Panc1 (cell line): Measurements from ENCODE around the gene NUP210. TPM values are rescaled to one million over a fixed set of nuclear protein-coding genes. Genes with fewer than 3 reads are reported as not detected.

Experiments
- ATAC-seq: fragments of 200-7000 bp; cut with Tn5 transposase; 2 replicates; pipeline ENCODE4 v1.9.1; 2020; ENCODE audit warnings: mild to moderate bottlenecking, moderate library complexity
- BruUV-seq: library from RNA; stranded (reverse); fragments of 400-500 nt; replicated peaks from 2 replicates; lab custom pipeline; 2021; lab: Mats Ljungman, UMichigan
- CTCF ChIA-PET: fragments of 300-600 bp; sonication (Branson Sonifier 250); formaldehyde crosslinking; loops from one replicate; lab custom pipeline; 2022; ENCODE audit warnings: antibody characterized with exemption; lab: Charles Lee
- POLR2A ChIA-PET: fragments of 300-600 bp; sonication (Branson Sonifier 250); formaldehyde crosslinking; loops from one replicate; lab custom pipeline; 2022; ENCODE audit warnings: antibody characterized with exemption; lab: Charles Lee
- DNase-seq: peaks from one replicate; pipeline ENCODE4 v3.0.0-alpha.2; 2010; ENCODE audit warnings: low read depth, low spot score
- H3K27ac ChIP-seq: 2 replicates; pipeline ENCODE4 v1.5.1; 2011; ENCODE audit warnings: mild to moderate bottlenecking, low read length, inconsistent platforms
- H3K27me3 ChIP-seq: fragments of 200-500 bp; sonication (Bioruptor generic); 2 replicates; pipeline ENCODE4 v1.6.0; 2014; ENCODE audit warnings: low read length, inconsistent platforms; ENCODE audit not compliant: control insufficient read depth, insufficient read depth
- H3K36me3 ChIP-seq: fragments of 200-500 bp; sonication (Bioruptor generic); 2 replicates; pipeline ENCODE4 v1.5.1; 2014; ENCODE audit warnings: inconsistent platforms, mild to moderate bottlenecking, low read length, moderate library complexity; ENCODE audit not compliant: control insufficient read depth, insufficient read depth
- H3K4me1 ChIP-seq: 2 replicates; pipeline ENCODE4 v1.5.1; 2011; ENCODE audit warnings: inconsistent platforms, mild to moderate bottlenecking, low read length, moderate library complexity; ENCODE audit not compliant: control insufficient read depth, insufficient read depth
- H3K4me3 ChIP-seq, 2 experiments: 2 replicates each; pipeline ENCODE4 v1.5.1; 2011 to 2012; ENCODE audit warnings: low read depth in 2 of 2, low read length in 2 of 2, mild to moderate bottlenecking in 2 of 2, inconsistent platforms in 1 of 2, moderate library complexity in 1 of 2
- H3K9me3 ChIP-seq: fragments of 200-500 bp; sonication (Bioruptor generic); 2 replicates; pipeline ENCODE4 v1.5.1; 2014; ENCODE audit warnings: low read depth, mild to moderate bottlenecking, inconsistent platforms, low read length, moderate library complexity; ENCODE audit not compliant: control insufficient read depth, insufficient read depth
- POLR2AphosphoS5 ChIP-seq: IDR thresholded peaks from 2 replicates; pipeline ENCODE4 v1.6.1; 2012; ENCODE audit warnings: mild to moderate bottlenecking, low read depth, low read length, moderate library complexity
- SIN3A ChIP-seq: IDR thresholded peaks from 2 replicates; pipeline ENCODE4 v1.6.1; 2012; ENCODE audit warnings: low read depth, mild to moderate bottlenecking, low read length, moderate library complexity, borderline replicate concordance; ENCODE audit not compliant: insufficient read depth
- TCF7L2 ChIP-seq: IDR thresholded peaks from 2 replicates; pipeline ENCODE4 v1.6.1; 2011; ENCODE audit warnings: mild to moderate bottlenecking, low read depth, low read length, inconsistent platforms
- in situ Hi-C: cut with HindIII; loops from 2 replicates; pipeline ENCODE4 v1.10.0; 2016; ENCODE audit warnings: low sequenced_read_pairs, low pct_unique_long_range_greater_than_20kb
- intact Hi-C: fragments of 100-400 bp; cut with micrococcal nuclease; formaldehyde crosslinking; loops from one replicate; pipeline ENCODE4 v1.10.0; 2022; ENCODE audit not compliant: unreplicated experiment
- total RNA-seq: library from RNA; stranded (reverse); gene quantifications from one replicate; pipeline ENCODE4 v1.2.1, GENCODE V29; 2021; ENCODE audit not compliant: unreplicated experiment
- TF ChIP-seq, protein P1 (sequence below), 2 experiments: IDR thresholded peaks; 2 replicates each; pipeline ENCODE4 v1.6.1; 2011 to 2012; ENCODE audit warnings: low read depth in 2 of 2, control low read depth in 1 of 2, low read length in 1 of 2, mild to moderate bottlenecking in 1 of 2, moderate library complexity in 1 of 2; ENCODE audit not compliant: insufficient read depth in 1 of 2
- TF ChIP-seq, protein P2 (sequence below): fragments of 450-650 bp; IDR thresholded peaks from 2 replicates; pipeline ENCODE4 v1.5.1; 2017; ENCODE audit warnings: mild to moderate bottlenecking

NUP210 gene
- total RNA-seq, 1 experiment from 2014 or later = 36.8 TPM

DNA sequence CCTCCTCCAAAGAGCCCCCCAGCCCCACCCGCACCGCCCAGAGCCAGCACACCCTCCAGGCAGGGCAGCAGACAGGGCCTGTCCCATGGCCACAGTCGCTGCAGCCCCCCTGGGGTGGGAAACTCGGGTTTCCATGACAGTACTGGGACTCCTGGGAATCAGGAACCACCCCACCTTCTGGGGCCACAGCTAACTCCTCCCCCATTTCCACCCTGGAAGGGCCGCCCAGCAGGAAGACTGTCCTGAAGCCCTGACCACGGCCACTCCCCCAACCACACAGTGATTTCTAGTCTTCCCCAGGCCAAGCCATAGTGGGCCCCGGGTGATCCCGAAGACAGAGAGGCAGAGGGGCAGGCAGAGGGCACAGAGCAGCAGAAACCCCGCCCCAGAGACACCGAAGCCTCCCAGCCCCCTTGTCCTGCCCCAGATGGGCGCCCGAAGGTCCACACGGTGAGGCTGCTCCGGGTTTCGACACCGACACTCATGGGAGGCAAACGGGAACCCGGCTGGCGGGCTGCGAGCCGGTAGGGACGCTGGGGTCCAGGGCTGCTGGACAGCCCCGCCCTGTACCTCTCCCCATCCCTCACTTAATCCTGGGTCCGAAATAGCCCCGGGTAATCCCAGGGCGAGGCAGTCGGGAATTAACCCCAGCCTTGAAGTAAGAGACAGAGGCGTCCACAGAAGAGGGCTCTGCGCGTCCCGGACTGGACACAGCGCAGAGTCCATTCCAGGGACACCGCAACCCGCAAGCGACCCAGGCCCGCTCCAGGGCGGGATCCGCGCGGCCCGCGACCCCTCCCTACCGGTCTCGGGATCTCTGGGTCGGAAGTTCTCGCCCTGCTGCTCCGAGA, 138.4 kb downstream of the NUP210 start:
- Histone ChIP-seq H3K27ac (peak overlapping the region; percentile 57), H3K4me3 (peak overlapping the region; percentile 53 to 69), H3K27me3 (no peaks in the 10 kb centered on the region), H3K36me3 (no peaks in the 10 kb centered on the region), H3K4me1 (peaks cover 16% of the 10 kb centered on the region), H3K9me3 (peaks cover 3% of the 10 kb centered on the region; the same call in 1 of the 2 replicates)
- POLR2A ChIA-PET = no interaction called here
- DNase-seq (no peak), ATAC-seq (peak; percentile 82)
- intact Hi-C loops (no loop called here), in situ Hi-C loops (no loop called here)
- CTCF ChIA-PET = no interaction called here
- TF ChIP-seq SIN3A = no peak
- TF ChIP-seq, protein P1, sequence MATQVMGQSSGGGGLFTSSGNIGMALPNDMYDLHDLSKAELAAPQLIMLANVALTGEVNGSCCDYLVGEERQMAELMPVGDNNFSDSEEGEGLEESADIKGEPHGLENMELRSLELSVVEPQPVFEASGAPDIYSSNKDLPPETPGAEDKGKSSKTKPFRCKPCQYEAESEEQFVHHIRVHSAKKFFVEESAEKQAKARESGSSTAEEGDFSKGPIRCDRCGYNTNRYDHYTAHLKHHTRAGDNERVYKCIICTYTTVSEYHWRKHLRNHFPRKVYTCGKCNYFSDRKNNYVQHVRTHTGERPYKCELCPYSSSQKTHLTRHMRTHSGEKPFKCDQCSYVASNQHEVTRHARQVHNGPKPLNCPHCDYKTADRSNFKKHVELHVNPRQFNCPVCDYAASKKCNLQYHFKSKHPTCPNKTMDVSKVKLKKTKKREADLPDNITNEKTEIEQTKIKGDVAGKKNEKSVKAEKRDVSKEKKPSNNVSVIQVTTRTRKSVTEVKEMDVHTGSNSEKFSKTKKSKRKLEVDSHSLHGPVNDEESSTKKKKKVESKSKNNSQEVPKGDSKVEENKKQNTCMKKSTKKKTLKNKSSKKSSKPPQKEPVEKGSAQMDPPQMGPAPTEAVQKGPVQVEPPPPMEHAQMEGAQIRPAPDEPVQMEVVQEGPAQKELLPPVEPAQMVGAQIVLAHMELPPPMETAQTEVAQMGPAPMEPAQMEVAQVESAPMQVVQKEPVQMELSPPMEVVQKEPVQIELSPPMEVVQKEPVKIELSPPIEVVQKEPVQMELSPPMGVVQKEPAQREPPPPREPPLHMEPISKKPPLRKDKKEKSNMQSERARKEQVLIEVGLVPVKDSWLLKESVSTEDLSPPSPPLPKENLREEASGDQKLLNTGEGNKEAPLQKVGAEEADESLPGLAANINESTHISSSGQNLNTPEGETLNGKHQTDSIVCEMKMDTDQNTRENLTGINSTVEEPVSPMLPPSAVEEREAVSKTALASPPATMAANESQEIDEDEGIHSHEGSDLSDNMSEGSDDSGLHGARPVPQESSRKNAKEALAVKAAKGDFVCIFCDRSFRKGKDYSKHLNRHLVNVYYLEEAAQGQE (IDR thresholded peaks at IDR 0.05; ENCODE audit: insufficient read depth in 1 of 2, low read depth in 2 of 2, low read length in 1 of 2) = no peak
- TF ChIP-seq POLR2AphosphoS5 = no peak
- TF ChIP-seq, protein P2, sequence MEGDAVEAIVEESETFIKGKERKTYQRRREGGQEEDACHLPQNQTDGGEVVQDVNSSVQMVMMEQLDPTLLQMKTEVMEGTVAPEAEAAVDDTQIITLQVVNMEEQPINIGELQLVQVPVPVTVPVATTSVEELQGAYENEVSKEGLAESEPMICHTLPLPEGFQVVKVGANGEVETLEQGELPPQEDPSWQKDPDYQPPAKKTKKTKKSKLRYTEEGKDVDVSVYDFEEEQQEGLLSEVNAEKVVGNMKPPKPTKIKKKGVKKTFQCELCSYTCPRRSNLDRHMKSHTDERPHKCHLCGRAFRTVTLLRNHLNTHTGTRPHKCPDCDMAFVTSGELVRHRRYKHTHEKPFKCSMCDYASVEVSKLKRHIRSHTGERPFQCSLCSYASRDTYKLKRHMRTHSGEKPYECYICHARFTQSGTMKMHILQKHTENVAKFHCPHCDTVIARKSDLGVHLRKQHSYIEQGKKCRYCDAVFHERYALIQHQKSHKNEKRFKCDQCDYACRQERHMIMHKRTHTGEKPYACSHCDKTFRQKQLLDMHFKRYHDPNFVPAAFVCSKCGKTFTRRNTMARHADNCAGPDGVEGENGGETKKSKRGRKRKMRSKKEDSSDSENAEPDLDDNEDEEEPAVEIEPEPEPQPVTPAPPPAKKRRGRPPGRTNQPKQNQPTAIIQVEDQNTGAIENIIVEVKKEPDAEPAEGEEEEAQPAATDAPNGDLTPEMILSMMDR = no peak
- no TSS peak for BruUV-seq

DNA sequence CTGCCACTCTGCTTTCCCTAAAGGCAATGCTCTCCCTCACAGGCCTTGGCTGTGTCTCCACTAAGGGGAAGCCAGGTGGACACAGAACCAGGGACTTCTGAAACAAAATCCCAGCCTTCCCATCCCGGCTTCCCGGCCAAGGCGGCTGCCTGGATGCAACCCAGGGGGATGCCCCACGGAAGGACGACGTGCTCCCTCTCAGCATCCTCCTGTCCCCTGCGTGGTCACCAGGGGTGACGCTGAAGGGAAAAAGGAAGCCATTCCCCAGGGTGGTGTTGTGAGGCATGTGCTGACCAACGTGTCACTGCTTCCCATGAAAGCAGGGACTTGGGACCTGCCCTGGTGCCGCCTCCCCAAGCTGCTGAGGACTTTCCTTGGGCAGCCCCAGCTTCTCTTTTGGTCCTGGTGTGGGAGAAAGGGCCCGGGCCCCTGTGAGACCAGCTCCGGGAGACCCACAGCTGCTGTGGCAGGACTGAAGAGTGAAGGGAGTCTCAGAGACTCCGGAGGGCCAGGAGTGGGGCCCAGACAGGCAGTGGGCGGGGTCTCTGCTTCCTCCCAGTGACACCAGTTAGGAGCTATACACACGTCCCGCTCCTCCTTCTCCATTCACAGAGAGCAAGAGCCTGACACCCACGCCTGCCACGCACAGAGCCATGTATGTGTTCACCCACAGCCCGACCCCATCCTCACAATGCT, 139.2 kb downstream of the NUP210 start:
- Histone ChIP-seq H3K4me3 (peak overlapping the region; percentile 53 to 69), H3K9me3 (peaks cover 3% of the 10 kb centered on the region; the same call in 1 of the 2 replicates), H3K27me3 (no peaks in the 10 kb centered on the region), H3K27ac (peak overlapping the region; percentile 57), H3K36me3 (no peaks in the 10 kb centered on the region), H3K4me1 (peaks cover 16% of the 10 kb centered on the region)
- peak; percentile 57 for ATAC-seq
- DNase-seq = no peak
- ChIA-PET POLR2A (no interaction called here), CTCF (no interaction called here)
- BruUV-seq = no TSS peak
- in situ Hi-C loops (no loop called here), intact Hi-C loops (no loop called here)
- TF ChIP-seq, protein P1 (IDR thresholded peaks at IDR 0.05; ENCODE audit: insufficient read depth in 1 of 2, low read depth in 2 of 2, low read length in 1 of 2) = no peak
- TF ChIP-seq SIN3A = no peak
- TF ChIP-seq TCF7L2 = no peak
- TF ChIP-seq, protein P2 = no peak
- TF ChIP-seq POLR2AphosphoS5 = no peak
